ENCODE data around the gene SNRNP27. TPM values are rescaled to one million over a fixed set of nuclear protein-coding genes. Genes with fewer than 3 reads are reported as not detected.

The SNRNP27 gene
- total and polyA plus RNA-seq, 9 donors = 31.6 to 69.0 (median 39.0) TPM

GRCh38 chr2:69933254-69933828, 39.6 kb downstream of the SNRNP27 start:
- H3K27me3 ChIP-seq = no peaks in the 10 kb centered on the region
- TF ChIP-seq CTCF (IDR thresholded peaks at IDR 0.05) = no peak
- TF ChIP-seq POLR2A (IDR thresholded peaks at IDR 0.05) = no peak
- no peak for TF ChIP-seq EP300 (IDR thresholded peaks at IDR 0.05)
- intact Hi-C loops (cut with DNase I) = no loop called here
- H3K36me3 ChIP-seq = no peaks in the 10 kb centered on the region
- H3K9me3 ChIP-seq = no peaks in the 10 kb centered on the region
- no peak overlapping the region for H3K4me3 ChIP-seq
- DNase-seq = no peak
- no peaks in the 10 kb centered on the region for H3K4me1 ChIP-seq (ENCODE audit: insufficient read depth)
- no peak overlapping the region for H3K27ac ChIP-seq

- 40 to 62% (median 44%) methylated on average over 4 of the region's 4 CpGs for WGBS, 3 donors
- H3K4me1 ChIP-seq (ENCODE audit: insufficient read depth) = no peaks in the 10 kb centered on the region
- H3K9me3 ChIP-seq = no peaks in the 10 kb centered on the region
- no peaks in the 10 kb centered on the region for H3K36me3 ChIP-seq
- H3K27ac ChIP-seq = no peak overlapping the region
- DNase-seq = no peak
- H3K4me3 ChIP-seq = no peak overlapping the region
- TF ChIP-seq POLR2A (IDR thresholded peaks at IDR 0.05) (no peak), CTCF (IDR thresholded peaks at IDR 0.05) (no peak), EP300 (IDR thresholded peaks at IDR 0.05) (no peak)
- H3K27me3 ChIP-seq = no peaks in the 10 kb centered on the region
- intact Hi-C loops (cut with DNase I) = no loop called here
Observed at GRCh38 chr2:69933839-69934613, 40.3 kb downstream of the SNRNP27 start.

- Histone ChIP-seq H3K36me3 (no peaks in the 10 kb centered on the region), H3K4me3 (no peak overlapping the region), H3K9me3 (no peaks in the 10 kb centered on the region), H3K4me1 (ENCODE audit: insufficient read depth) (no peaks in the 10 kb centered on the region), H3K27ac (no peak overlapping the region), H3K27me3 (no peaks in the 10 kb centered on the region)
- intact Hi-C loops (cut with DNase I) = no loop called here
- TF ChIP-seq EP300 (IDR thresholded peaks at IDR 0.05) (no peak), POLR2A (IDR thresholded peaks at IDR 0.05) (no peak), CTCF (IDR thresholded peaks at IDR 0.05) (no peak)
- DNase-seq = no peak
- 30 to 38% (median 38%) methylated on average over 1 of the region's 1 CpG for WGBS, 3 donors
Observed at GRCh38 chr2:69934614-69934908, 40.8 kb downstream of the SNRNP27 start.

- Histone ChIP-seq H3K4me3 (no peak overlapping the region), H3K27me3 (no peaks in the 10 kb centered on the region), H3K27ac (no peak overlapping the region), H3K4me1 (ENCODE audit: insufficient read depth) (no peaks in the 10 kb centered on the region), H3K9me3 (no peaks in the 10 kb centered on the region), H3K36me3 (no peaks in the 10 kb centered on the region)
- intact Hi-C loops (cut with DNase I) = no loop called here
- 96 to 98% (median 98%) methylated on average over 5 of the region's 5 CpGs for WGBS, 3 donors
- TF ChIP-seq CTCF (IDR thresholded peaks at IDR 0.05) = no peak
- TF ChIP-seq EP300 (IDR thresholded peaks at IDR 0.05) = no peak
- TF ChIP-seq POLR2A (IDR thresholded peaks at IDR 0.05) = no peak
- DNase-seq = no peak
Observed at GRCh38 chr2:69935011-69935410, 41.3 kb downstream of the SNRNP27 start.

All from ovary (tissue), 9 donors.